OCI-LY7 (cell line): Measurements from ENCODE around the gene FRMD5.
"Not testable (repeated sequence)": the region's sequence is repeated elsewhere in the genome, so short reads cannot be mapped to it uniquely, and the experiment has no call there.

ENCODE experiments used
- EZH2phosphoT487 ChIP-seq: fragments of 200-600 bp; sonication (generic); IDR thresholded peaks from 2 replicates; pipeline ENCODE4 v1.6.1; 2018; ENCODE audit warnings: low read depth, borderline replicate concordance, mild to moderate bottlenecking, mixed run types, antibody characterized with exemption, low read length, moderate library complexity, mixed read lengths
- TF ChIP-seq, protein P1 (sequence below): fragments of 200-600 bp; sonication (generic); conservative IDR thresholded peaks from 2 replicates; pipeline ENCODE4 v1.5.1; 2014; ENCODE audit warnings: mild to moderate bottlenecking, antibody characterized with exemption, low read length, moderate library complexity, mixed read lengths

DNA sequence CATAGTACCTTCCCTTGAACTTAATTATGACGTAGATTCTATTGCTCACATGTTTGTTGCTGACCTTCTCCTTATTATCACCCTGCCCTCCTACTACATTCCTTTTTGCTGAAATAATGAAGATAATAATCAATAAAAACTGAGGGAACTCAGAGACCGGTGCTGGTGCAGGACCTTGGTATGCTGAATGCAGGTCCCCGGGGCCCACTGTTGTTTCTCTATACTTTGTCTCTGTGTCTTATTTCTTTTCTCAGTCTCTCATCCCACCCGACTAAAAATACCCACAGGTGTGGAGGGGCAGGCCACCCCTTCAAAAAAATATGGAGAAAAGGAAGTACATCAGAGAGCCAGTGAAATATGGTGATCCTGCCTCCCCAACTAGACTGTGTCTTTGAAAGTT lies 34.2 kb upstream of the FRMD5 start:
- not testable (repeated sequence) for TF ChIP-seq EZH2phosphoT487
- TF ChIP-seq, protein P1, sequence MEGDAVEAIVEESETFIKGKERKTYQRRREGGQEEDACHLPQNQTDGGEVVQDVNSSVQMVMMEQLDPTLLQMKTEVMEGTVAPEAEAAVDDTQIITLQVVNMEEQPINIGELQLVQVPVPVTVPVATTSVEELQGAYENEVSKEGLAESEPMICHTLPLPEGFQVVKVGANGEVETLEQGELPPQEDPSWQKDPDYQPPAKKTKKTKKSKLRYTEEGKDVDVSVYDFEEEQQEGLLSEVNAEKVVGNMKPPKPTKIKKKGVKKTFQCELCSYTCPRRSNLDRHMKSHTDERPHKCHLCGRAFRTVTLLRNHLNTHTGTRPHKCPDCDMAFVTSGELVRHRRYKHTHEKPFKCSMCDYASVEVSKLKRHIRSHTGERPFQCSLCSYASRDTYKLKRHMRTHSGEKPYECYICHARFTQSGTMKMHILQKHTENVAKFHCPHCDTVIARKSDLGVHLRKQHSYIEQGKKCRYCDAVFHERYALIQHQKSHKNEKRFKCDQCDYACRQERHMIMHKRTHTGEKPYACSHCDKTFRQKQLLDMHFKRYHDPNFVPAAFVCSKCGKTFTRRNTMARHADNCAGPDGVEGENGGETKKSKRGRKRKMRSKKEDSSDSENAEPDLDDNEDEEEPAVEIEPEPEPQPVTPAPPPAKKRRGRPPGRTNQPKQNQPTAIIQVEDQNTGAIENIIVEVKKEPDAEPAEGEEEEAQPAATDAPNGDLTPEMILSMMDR: not testable (repeated sequence)
